ENCODE measurements around the gene SUV39H1. TPM values are rescaled to one million over a fixed set of nuclear protein-coding genes. Genes with fewer than 3 reads are reported as not detected.
A peak's percentile ranks its signal among the peaks of the same experiment; 100 is the strongest.
"Not testable (repeated sequence)": the region's sequence is repeated elsewhere in the genome, so short reads cannot be mapped to it uniquely, and the experiment has no call there.

SUV39H1 gene
- total RNA-seq, 2 donors from 2014 or later = 7.8 to 10.6 TPM

DNA sequence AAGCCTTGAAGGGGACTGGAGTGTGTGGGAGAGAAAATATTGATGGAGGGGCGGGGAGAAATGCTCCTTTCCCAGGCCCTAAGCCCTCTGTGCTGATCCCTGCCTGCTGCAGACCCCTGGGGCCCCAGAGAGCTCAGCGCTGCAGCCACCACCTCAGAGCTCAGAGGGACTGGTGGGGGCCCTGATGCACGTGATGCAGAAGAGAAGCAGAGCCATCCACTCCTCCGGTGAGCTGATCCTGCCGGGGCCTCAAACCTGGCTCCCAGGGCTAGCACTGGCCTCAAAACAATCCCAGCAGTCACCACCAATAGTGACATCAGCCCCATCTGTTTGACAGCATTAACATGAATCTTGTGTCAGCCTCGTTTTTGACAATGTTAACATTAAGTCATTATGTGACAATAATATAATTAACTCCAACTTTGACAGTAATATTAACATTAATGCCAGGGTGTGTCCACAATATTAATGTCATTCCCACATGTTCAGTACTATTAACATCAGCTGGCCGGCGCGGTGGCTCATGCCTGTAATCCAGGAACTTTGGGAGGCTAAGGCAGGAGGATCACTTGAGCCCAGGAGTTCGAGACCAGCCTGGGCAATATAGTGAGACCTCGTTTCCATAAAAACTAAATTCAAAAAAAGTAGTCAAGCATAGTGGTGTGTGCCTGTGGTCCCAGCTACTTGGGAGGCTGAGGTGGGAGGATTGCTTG lies 7.2 kb upstream of the SUV39H1 start:
- 60 to 76% methylated on average over 1 to 10 of the region's 11 CpGs for WGBS, 2 experiments (ENCODE audit: insufficient coverage in 1 of 2, insufficient read length in 1 of 2)
- no peak overlapping the region for H3K27ac ChIP-seq (ENCODE audit: low read depth, low read length)
- H3K4me3 ChIP-seq (ENCODE audit: low read length) = no peak overlapping the region
- Mint-ChIP-seq H3K4me3 (no peak overlapping the region), H3K9me3 (peaks cover 74% of the 10 kb centered on the region), H3K27ac (no peak overlapping the region), H3K36me3 (ENCODE audit: low read depth) (no peaks in the 10 kb centered on the region), H3K4me1 (no peaks in the 10 kb centered on the region), H3K27me3 (ENCODE audit: insufficient read depth) (peaks cover 20% of the 10 kb centered on the region)
- H3K9me3 ChIP-seq (ENCODE audit: control insufficient read depth, low read length) = no peaks in the 10 kb centered on the region
- no peak overlapping the region for H3K9ac ChIP-seq (ENCODE audit: extremely low read depth, low read length, poor library complexity, severe bottlenecking)
- no peaks in the 10 kb centered on the region for H3K27me3 ChIP-seq (ENCODE audit: control insufficient read depth, insufficient read depth, low read length, poor library complexity, severe bottlenecking)
- no peaks in the 10 kb centered on the region for H3K36me3 ChIP-seq (ENCODE audit: control insufficient read depth, insufficient read depth, low read length)
- H3K4me1 ChIP-seq (ENCODE audit: control insufficient read depth, insufficient read depth, low read length) = no peaks in the 10 kb centered on the region
- TF ChIP-seq, protein P1, sequence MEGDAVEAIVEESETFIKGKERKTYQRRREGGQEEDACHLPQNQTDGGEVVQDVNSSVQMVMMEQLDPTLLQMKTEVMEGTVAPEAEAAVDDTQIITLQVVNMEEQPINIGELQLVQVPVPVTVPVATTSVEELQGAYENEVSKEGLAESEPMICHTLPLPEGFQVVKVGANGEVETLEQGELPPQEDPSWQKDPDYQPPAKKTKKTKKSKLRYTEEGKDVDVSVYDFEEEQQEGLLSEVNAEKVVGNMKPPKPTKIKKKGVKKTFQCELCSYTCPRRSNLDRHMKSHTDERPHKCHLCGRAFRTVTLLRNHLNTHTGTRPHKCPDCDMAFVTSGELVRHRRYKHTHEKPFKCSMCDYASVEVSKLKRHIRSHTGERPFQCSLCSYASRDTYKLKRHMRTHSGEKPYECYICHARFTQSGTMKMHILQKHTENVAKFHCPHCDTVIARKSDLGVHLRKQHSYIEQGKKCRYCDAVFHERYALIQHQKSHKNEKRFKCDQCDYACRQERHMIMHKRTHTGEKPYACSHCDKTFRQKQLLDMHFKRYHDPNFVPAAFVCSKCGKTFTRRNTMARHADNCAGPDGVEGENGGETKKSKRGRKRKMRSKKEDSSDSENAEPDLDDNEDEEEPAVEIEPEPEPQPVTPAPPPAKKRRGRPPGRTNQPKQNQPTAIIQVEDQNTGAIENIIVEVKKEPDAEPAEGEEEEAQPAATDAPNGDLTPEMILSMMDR (conservative IDR thresholded peaks at IDR 0.05) = no peak
- no peak for DNase-seq

DNA sequence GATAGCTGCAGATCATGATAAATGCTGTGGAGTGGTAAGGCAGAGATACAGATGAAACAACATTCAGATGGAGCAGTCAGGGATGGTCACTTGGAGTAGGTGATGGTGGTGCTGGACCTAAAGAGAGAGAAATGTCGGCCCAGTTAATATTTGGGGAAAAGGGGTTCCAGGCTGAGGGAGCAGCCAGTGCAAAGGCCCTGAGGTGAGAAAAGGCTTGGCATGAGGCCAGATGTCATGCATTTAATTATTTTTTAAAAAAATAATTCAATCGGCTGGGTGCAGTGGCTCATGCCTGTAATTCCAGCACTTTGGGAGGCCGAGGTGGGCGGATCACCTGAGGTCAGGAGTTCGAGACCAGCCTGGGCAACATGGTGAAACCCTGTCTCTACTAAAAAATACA lies 4.8 kb upstream of the SUV39H1 start:
- H3K27ac Mint-ChIP-seq; DNase-seq; H3K9me3 ChIP-seq (ENCODE audit: control insufficient read depth, low read length); H3K27me3 Mint-ChIP-seq (ENCODE audit: insufficient read depth); H3K4me1 Mint-ChIP-seq; H3K4me3 Mint-ChIP-seq; H3K36me3 Mint-ChIP-seq (ENCODE audit: low read depth); H3K27me3 ChIP-seq (ENCODE audit: control insufficient read depth, insufficient read depth, low read length, poor library complexity, severe bottlenecking); H3K27ac ChIP-seq (ENCODE audit: low read depth, low read length); H3K4me3 ChIP-seq (ENCODE audit: low read length); H3K9ac ChIP-seq (ENCODE audit: extremely low read depth, low read length, poor library complexity, severe bottlenecking); H3K4me1 ChIP-seq (ENCODE audit: control insufficient read depth, insufficient read depth, low read length); H3K36me3 ChIP-seq (ENCODE audit: control insufficient read depth, insufficient read depth, low read length): not testable (repeated sequence)
- H3K9me3 Mint-ChIP-seq = peaks cover 72% of the 10 kb centered on the region
- WGBS, 2 experiments (ENCODE audit: insufficient coverage in 1 of 2, insufficient read length in 1 of 2) = 97 to 100% methylated on average over 1 to 5 of the region's 5 CpGs

DNA sequence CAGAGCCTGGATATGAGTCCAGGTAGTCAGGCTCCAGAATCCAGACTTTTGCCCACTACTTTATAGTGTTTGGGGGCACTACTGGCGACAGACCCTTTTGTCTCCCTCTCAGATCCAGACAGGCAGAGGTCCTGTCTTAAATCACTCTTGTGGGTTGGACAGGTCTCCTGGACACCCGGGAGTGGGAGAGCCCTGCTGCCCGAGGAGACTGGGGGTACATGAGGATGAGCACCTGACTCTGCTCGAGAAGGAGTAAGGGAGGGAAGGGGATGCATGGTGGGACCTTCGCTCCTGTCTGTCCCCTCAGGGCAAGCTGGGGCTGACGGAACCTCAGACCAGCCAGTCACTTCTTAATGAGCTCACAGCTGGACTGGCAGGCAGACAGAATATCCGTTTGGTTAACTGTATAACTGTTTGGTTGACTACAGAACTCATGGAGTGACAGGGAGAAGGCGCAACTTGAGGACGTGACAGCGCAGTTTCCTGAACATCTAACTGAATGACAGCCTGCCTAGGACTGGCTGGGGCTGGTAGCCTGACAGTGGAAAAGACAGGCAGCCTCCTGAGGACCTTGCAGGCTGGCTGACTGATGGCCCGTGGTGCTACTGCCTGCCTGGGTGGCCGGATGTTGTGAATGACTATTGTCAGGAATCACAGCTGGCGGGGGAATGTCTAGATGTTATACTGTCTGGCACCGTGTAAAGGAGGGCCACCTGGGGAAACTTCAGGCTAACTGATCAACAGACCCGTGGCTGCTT lies 1.6 kb upstream of the SUV39H1 start:
- H3K27ac Mint-ChIP-seq = no peak overlapping the region

More for the DNA sequence above, 1.6 kb upstream of the SUV39H1 start:
- H3K4me3 ChIP-seq (ENCODE audit: low read length) = peak overlapping the region; percentile 86
- TF ChIP-seq, protein P1 (conservative IDR thresholded peaks at IDR 0.05) = no peak
- H3K4me1 ChIP-seq (ENCODE audit: control insufficient read depth, insufficient read depth, low read length) = no peaks in the 10 kb centered on the region
- H3K36me3 ChIP-seq (ENCODE audit: control insufficient read depth, insufficient read depth, low read length) = peaks cover 8% of the 10 kb centered on the region
- H3K27me3 Mint-ChIP-seq (ENCODE audit: insufficient read depth) = peaks cover 1% of the 10 kb centered on the region
- H3K4me1 Mint-ChIP-seq = peaks cover 17% of the 10 kb centered on the region
- H3K36me3 Mint-ChIP-seq (ENCODE audit: low read depth) = peaks cover 6% of the 10 kb centered on the region
- H3K9me3 ChIP-seq (ENCODE audit: control insufficient read depth, low read length) = no peaks in the 10 kb centered on the region
- H3K9me3 Mint-ChIP-seq = peaks cover 68% of the 10 kb centered on the region
- 73% methylated on average over 15 of the region's 15 CpGs; no CpG with 5 or more reads in 1 of the 2 experiments for WGBS, 2 experiments (ENCODE audit: insufficient coverage in 1 of 2, insufficient read length in 1 of 2)
- no peaks in the 10 kb centered on the region for H3K27me3 ChIP-seq (ENCODE audit: control insufficient read depth, insufficient read depth, low read length, poor library complexity, severe bottlenecking)
- DNase-seq = no peak
- no peak overlapping the region for H3K4me3 Mint-ChIP-seq
- H3K9ac ChIP-seq (ENCODE audit: extremely low read depth, low read length, poor library complexity, severe bottlenecking) = no peak overlapping the region
- peak overlapping the region; percentile 85 for H3K27ac ChIP-seq (ENCODE audit: low read depth, low read length)
